ENCODE results near the gene C11orf68. TPM values are rescaled to one million over a fixed set of nuclear protein-coding genes. Genes with fewer than 3 reads are reported as not detected.

C11orf68 gene
- polyA plus RNA-seq, 3 donors: 20.5 to 35.3 (median 29.1) TPM

- H3K27ac ChIP-seq (ENCODE audit: low read depth, low read length): no peak overlapping the region
- 84 to 86% (median 86%) methylated on average over 4 of the region's 4 CpGs for WGBS, 3 donors
Observed at GRCh38 chr11:65946655-65947054, 27.8 kb upstream of the C11orf68 start.

- WGBS, 3 donors: 84 to 92% (median 87%) methylated on average over 11 of the region's 11 CpGs
- H3K27ac ChIP-seq (ENCODE audit: low read depth, low read length): no peak overlapping the region
Observed at GRCh38 chr11:65945941-65946558, 27.2 kb upstream of the C11orf68 start.

GRCh38 chr11:65945430-65945911, 26.6 kb upstream of the C11orf68 start, which contains the start of gene TSGA10IP:
Gene TSGA10IP (plus strand): TSS chr11:65945480. CDS start chr11:65945676, 196 bp downstream.
- no peak within 1 kb of the TSS for H3K27ac ChIP-seq (ENCODE audit: low read depth, low read length)
- 62 to 76% (median 70%) methylated on average over 13 of the region's 13 CpGs for WGBS, 3 donors

- WGBS, 3 donors: 78 to 85% (median 84%) methylated on average over 8 of the region's 8 CpGs
- H3K27ac ChIP-seq (ENCODE audit: low read depth, low read length): no peak overlapping the region
Observed at GRCh38 chr11:65944767-65945166, 25.9 kb upstream of the C11orf68 start.

GRCh38 chr11:65944191-65944590, 25.3 kb upstream of the C11orf68 start:
- WGBS, 3 donors: 90 to 91% (median 91%) methylated on average over 8 of the region's 8 CpGs
- H3K27ac ChIP-seq (ENCODE audit: low read depth, low read length): no peak overlapping the region

GRCh38 chr11:65942531-65942930, 23.7 kb upstream of the C11orf68 start:
- 73 to 90% (median 88%) methylated on average over 7 of the region's 7 CpGs for WGBS, 3 donors
- H3K27ac ChIP-seq (ENCODE audit: low read depth, low read length): no peak overlapping the region

GRCh38 chr11:65941720-65942310, 23.0 kb upstream of the C11orf68 start:
- 60 to 81% (median 74%) methylated on average over 9 of the region's 9 CpGs for WGBS, 3 donors
- no peak overlapping the region for H3K27ac ChIP-seq (ENCODE audit: low read depth, low read length)

GRCh38 chr11:65937766-65938165, 18.9 kb upstream of the C11orf68 start:
- no peak overlapping the region for H3K27ac ChIP-seq (ENCODE audit: low read depth, low read length)
- 48 to 65% (median 55%) methylated on average over 4 of the region's 4 CpGs for WGBS, 3 donors

GRCh38 chr11:65934014-65934413, 15.2 kb upstream of the C11orf68 start:
- WGBS, 3 donors: 33 to 64% (median 62%) methylated on average over 4 of the region's 4 CpGs
- H3K27ac ChIP-seq (ENCODE audit: low read depth, low read length): no peak overlapping the region

- no peak overlapping the region for H3K27ac ChIP-seq (ENCODE audit: low read depth, low read length)
- 40 to 44% (median 43%) methylated on average over 9 of the region's 9 CpGs for WGBS, 3 donors
Observed at GRCh38 chr11:65932558-65932919, 13.7 kb upstream of the C11orf68 start.

GRCh38 chr11:65931773-65932557, 13.1 kb upstream of the C11orf68 start:
- 51 to 63% (median 60%) methylated on average over 13 of the region's 13 CpGs for WGBS, 3 donors

GRCh38 chr11:65928667-65929066, 9.8 kb upstream of the C11orf68 start:
- H3K27ac ChIP-seq (ENCODE audit: low read depth, low read length): no peak overlapping the region

More at GRCh38 chr11:65931773-65932557, 13.1 kb upstream of the C11orf68 start:
- no peak overlapping the region for H3K27ac ChIP-seq (ENCODE audit: low read depth, low read length)

GRCh38 chr11:65927904-65928397, 9.1 kb upstream of the C11orf68 start:
- WGBS, 3 donors: 35 to 48% (median 47%) methylated on average over 9 of the region's 9 CpGs
- no peak overlapping the region for H3K27ac ChIP-seq (ENCODE audit: low read depth, low read length)

More at GRCh38 chr11:65928667-65929066, 9.8 kb upstream of the C11orf68 start:
- WGBS, 3 donors: 50 to 63% (median 52%) methylated on average over 6 of the region's 6 CpGs

GRCh38 chr11:65925397-65925796, 6.5 kb upstream of the C11orf68 start:
- 38 to 69% (median 57%) methylated on average over 2 of the region's 2 CpGs for WGBS, 3 donors
- H3K27ac ChIP-seq (ENCODE audit: low read depth, low read length): no peak overlapping the region

- 57 to 67% (median 63%) methylated on average over 3 of the region's 3 CpGs for WGBS, 3 donors
- H3K27ac ChIP-seq (ENCODE audit: low read depth, low read length): no peak overlapping the region
Observed at GRCh38 chr11:65922565-65922964, 3.7 kb upstream of the C11orf68 start.

- WGBS, 3 donors: 92 to 96% (median 93%) methylated on average over 7 to 10 of the region's 10 CpGs
- H3K27ac ChIP-seq (ENCODE audit: low read depth, low read length): no peak overlapping the region
Observed at GRCh38 chr11:65921876-65922275, 3.0 kb upstream of the C11orf68 start.

GRCh38 chr11:65921033-65921555, 2.2 kb upstream of the C11orf68 start:
- WGBS, 3 donors: 81 to 95% (median 87%) methylated on average over 12 of the region's 12 CpGs
- no peak overlapping the region for H3K27ac ChIP-seq (ENCODE audit: low read depth, low read length)

GRCh38 chr11:65920372-65920802, 1.5 kb upstream of the C11orf68 start:
- 56 to 61% (median 57%) methylated on average over 15 of the region's 15 CpGs for WGBS, 3 donors
- H3K27ac ChIP-seq (ENCODE audit: low read depth, low read length): no peak overlapping the region

Measured in adipose tissue (tissue), 3 donors.